ENCODE data around the gene TAL2. TPM values are rescaled to one million over a fixed set of nuclear protein-coding genes. Genes with fewer than 3 reads are reported as not detected.

TAL2 gene
- total and polyA plus RNA-seq, 9 of the 15 experiments (the other 6 are each of a cell fraction or from before 2014, with no cell fraction given) = 0.21 to 3.7 (median 1.1) TPM; not detected in 1

- TF ChIP-seq ZNF695 (CRISPR knock-in tag; IDR thresholded peaks at IDR 0.05) = no peak
- TF ChIP-seq FOXM1 (IDR thresholded peaks at IDR 0.05; ENCODE audit: low read depth) = no peak
- 0 out of 2 replicates have a peak, but pooled peaks have one; percentile 15 for TF ChIP-seq FOXM1 (CRISPR knock-in tag; IDR thresholded peaks at IDR 0.05; ENCODE audit: low read depth)
- TF ChIP-seq SMARCA4 (IDR thresholded peaks at IDR 0.05) = 0 out of 2 replicates have a peak, but pooled peaks have one; percentile 21
- TF ChIP-seq UBTF (IDR thresholded peaks at IDR 0.05; ENCODE audit: borderline replicate concordance in 1 of 2, low read depth in 2 of 2, low read length in 2 of 2) = 0 out of 4 replicates have a peak, but pooled peaks of 1 of the 2 experiments have one; percentile 28
- no peak for TF ChIP-seq ZNF395 (CRISPR knock-in tag; IDR thresholded peaks at IDR 0.05)
- TF ChIP-seq SMAD4 (CRISPR knock-in tag; conservative IDR thresholded peaks at IDR 0.05) = no peak
- TF ChIP-seq CAMTA2 (CRISPR knock-in tag; conservative IDR thresholded peaks at IDR 0.05) = no peak
- TF ChIP-seq ZFP36 (IDR thresholded peaks at IDR 0.05; ENCODE audit: low read depth, low read length, partially characterized antibody) = peak; percentile 6
- no peak for TF ChIP-seq THRAP3 (IDR thresholded peaks at IDR 0.05; ENCODE audit: borderline replicate concordance)
- no peak for TF ChIP-seq ZNF431 (CRISPR knock-in tag; IDR thresholded peaks at IDR 0.05)
- no peak for TF ChIP-seq SNRNP70 (optimal IDR thresholded peaks at IDR 0.05; ENCODE audit: low read depth, low read length)
- no peak for TF ChIP-seq CUX1 (CRISPR knock-in tag; IDR thresholded peaks at IDR 0.05)
- TF ChIP-seq RFX5 (IDR thresholded peaks at IDR 0.05; ENCODE audit: low read depth, low read length) = no peak
Observed at GRCh38 chr9:105693435-105694189, 31.4 kb downstream of the TAL2 start (continued).

Measured in K562 (cell line).